Right lobe of liver (tissue), 4 donors: Measurements from ENCODE around the gene HOMER3.

Experiments
- CTCF ChIP-seq, 4 donors: fragments of 200-600 bp in 3 of 4; fragments of 450-650 bp in 1 of 4; IDR thresholded peaks; one replicate each; pipeline versions ENCODE4 v1.5.1 to v1.8.0; 2016 to 2022; ENCODE audit warnings: antibody characterized with exemption in 4 of 4, mild to moderate bottlenecking in 2 of 4
- POLR2A ChIP-seq: fragments of 450-650 bp; IDR thresholded peaks from one replicate; pipeline ENCODE4 v1.6.1; 2017; ENCODE audit warnings: antibody characterized with exemption, mild to moderate bottlenecking
- donor health status: DM: no; HTN: no; CAD: no.
- donor health status: DM: no; HTN: no; CAD: no.
- donor health status: DM: no; HTN: yes; CAD: no.

GRCh38 chr19:18881491-18881890 lies 59.5 kb downstream of the HOMER3 start:
- TF ChIP-seq POLR2A (no peak), CTCF (IDR thresholded peaks at IDR 0.05) (no peak)
